Activated CD4-positive, alpha-beta T cell treated with anti-CD3 and anti-CD28 coated beads, Interleukin-10, Interleukin-2, amounts not matched to agents 100 ng/mL and 50 ng/mL, durations not matched to agents 16 hours and 8 hours (primary cell): Measurements from ENCODE around the gene TNIK.
"Not testable (repeated sequence)": the region's sequence is repeated elsewhere in the genome, so short reads cannot be mapped to it uniquely, and the experiment has no call there.

ENCODE experiments used
- DNase-seq: peaks from one replicate; pipeline ENCODE4 v3.0.0-alpha.2; 2020

Gene TNIK

DNA sequence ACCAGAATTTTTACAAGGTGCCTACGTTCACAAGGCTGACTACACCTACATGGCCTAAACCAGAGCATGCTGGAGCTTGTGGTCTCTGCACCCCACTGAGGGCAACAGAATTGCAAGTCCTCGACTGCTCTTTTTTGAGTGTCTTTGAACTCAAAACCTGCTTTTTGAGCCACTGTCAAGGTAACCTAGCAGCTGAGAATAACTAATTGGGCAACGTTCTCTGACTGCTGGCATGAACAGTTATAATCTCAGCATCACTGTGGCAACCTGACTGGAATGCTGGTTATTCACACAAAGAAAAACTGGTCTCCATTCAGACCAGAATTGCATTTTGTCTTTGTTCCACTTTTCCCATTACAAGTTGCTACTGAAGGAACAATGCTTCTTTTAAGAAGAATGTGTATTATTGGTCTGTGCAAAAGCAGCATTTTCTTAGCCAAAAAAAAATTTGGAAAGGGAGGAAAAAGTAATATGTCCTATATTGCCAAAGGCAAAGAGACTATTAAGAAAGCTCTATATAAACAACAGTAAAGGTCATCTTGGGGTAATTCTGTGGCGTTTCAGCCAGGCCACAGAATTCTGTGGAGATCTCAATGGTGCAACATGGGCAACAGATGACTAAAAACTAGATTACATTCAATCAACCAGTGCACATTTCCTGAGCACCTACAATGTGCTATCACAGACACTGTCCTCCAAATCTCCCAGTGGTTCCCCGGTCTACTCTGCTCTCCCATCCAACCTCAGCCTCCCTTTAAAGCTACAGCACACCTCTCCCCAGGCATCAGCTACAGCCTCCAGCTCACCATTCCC lies 76.8 kb downstream of the TNIK start:
- DNase-seq: no peak

DNA sequence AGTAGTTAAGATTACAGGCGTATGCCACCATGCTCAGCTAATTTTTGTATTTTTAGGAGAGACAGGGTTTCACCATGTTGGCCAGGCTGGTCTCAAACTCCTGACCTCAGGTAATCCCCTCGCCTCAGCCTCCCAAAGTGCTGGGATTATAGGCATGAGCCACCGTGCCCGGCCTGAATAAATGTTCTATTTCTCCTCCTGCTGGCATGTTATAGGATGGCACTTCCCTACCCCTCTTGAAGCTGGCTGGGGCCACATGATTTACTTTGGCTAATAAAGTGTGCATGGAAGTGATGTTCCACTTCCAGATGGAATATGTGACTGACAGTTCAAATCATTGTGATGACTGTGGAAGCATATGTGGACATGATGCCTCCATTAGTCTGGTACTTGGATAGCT lies 77.9 kb downstream of the TNIK start:
- not testable (repeated sequence) for DNase-seq

DNA sequence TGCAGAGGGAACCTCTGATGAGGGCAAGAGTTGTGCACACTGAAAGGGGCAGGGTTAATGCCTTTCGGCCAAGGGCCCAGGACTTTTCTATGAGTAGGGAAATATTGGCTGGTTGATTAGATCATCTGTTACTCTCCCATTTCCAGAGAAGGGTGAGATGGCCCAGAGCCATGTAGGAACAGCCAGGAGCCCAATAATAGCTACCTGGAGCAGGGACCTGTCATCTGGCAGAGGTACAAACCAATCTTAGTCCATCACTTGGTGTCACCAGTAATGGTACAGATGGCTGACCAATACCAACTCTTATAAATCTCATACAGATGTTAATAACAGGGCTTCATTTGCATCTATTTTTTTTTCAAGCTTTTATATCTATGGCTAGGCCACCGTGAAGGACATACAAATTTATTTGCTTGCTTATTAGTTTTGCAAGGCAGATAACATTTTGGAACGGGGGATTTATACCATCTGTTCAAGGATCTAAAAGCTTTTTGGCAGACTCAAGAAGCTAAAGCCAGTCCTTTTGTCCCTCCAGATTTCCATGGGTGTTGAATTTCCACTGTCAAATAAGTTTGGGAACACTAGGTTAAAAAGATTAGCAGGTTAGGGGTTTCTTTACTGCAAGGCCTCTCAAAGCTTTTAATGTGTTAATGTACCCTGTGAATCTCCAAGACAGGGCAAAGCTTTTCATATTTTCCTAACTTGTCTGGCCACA lies 79.3 kb downstream of the TNIK start:
- DNase-seq: no peak

DNA sequence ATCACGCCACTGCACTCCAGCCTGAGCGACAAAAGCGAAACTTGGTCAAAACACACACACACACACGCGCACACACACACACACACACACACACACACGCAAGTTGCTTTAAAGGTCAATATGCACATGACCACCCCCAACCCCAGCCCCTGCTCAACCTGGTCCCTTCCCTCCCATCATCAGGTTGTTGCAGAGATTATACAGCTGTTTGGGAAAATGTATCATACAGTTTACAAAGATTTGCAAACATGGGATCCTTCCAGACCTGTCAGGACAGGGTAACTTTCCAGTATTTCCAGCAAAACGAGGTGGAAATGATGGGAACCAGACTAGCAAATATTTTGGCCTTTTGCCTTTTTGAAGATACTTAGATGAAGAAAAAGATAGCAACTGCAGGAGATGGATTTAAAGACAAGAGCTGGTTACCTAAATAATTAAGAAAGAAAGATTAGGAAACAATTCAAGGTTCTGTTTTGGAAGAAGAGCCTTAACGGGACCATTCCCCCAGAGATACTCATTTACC lies 80.2 kb downstream of the TNIK start:
- DNase-seq: no peak

DNA sequence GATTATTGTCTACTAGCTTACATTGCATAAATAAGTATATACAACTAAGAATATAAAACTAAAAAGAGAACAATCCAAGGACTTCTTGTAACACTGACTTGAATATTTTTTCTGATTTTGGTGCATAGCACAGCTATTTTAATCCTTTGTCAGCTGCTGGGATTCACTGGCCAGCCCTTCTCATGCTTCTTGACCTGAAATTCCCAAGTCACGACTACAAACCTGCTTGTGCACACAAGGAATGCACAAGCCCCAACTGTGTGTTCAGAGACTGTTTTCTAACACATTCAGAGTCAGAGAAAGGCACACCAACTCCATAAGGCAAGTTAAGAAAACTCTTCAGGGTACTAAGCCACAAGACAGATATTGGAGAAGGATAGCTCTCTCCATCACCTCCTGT lies 80.9 kb downstream of the TNIK start:
- no peak for DNase-seq

DNA sequence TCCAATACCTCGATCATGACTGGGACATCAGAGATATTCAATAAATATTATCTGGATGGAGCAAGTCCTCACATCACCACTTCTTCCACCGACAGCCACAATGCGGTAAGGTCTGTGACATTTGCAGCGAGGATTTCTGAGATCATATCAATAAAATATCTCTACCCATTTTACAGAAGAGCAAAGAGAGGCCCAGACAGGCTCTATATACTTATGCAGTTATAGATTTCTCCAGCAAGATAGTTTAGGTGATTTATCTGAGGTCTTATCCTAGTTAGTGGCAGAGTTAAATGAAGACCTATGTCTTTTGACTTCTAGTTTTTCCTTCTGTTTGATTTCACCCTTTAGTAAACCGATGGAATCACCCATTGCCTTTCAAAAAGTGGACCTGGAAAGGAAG lies 81.6 kb downstream of the TNIK start:
- DNase-seq: no peak

DNA sequence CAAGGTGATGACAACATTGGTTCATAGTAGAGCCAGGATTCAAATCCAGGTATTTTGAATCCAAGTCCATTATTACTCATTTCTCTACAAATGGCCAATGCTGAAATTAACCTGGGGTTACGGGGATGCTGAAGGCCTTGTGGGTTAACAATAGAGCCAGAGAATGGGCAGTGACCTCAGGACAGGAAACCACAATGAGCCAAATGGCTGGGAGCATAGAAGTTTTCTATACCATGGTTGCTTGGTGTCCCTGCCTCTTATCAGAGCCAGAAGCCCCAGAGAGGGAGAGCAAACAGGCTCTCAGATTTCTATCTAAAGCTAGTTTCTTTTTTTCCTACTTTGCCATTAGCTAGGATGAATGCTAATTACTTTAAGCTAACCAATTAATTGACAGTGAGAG lies 82.3 kb downstream of the TNIK start:
- DNase-seq: no peak

DNA sequence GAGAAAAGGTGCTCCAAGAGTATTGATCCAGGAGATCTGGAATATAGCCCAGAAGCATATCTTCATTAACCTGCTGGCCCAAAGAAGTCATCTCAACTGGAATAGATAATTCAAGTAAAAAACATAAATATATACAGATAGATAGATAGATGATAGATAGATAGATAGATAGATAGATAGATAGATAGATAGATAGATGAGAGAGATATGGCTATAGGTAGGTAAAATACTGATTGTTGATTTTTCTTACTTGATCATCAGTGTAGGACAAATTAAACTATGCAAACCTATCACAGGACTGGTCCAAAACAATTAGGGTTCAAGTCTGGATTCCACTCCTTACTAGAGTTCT lies 83.6 kb downstream of the TNIK start:
- no peak for DNase-seq

DNA sequence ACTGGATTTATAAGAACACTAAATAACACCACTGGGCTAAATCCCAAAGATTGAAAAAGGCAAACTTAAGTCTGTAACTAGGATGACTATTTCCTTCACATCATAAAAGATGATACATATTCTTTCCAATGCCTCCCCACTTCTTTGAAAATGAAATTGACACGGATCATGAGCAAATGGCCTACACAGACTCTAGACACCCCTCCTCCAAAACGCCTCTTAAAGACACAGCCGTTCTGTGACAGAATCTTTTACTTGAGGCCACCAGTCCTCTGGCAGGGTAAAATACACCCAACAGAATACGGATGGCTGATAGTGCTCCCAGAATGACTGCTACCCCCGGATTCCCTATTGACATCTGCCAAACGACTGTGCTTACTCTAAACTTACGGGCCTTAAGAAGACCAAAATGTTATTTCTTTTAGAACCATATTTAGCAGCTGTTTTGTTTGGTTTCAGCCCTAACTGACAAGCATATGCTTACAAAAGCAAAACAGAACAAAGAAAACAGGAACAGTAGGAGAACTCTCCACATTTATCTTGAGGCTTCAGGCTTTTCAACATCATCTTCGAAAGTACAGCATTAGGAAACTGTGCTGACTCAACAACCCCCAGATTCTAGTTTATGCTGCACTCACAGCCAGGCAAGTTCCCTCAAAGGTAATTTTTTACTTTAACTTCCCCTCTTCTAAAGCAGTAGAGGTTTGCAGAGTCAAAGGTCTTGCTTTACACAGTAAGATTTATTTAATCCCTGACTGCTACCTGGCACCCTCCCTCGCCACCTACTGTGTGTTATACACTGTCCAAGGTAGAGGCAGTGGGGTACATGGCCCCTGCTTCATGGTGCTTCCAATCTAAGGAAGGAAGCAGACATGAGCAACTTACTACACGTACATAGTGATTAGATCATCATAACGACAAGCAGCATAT lies 84.3 kb downstream of the TNIK start:
- no peak for DNase-seq

DNA sequence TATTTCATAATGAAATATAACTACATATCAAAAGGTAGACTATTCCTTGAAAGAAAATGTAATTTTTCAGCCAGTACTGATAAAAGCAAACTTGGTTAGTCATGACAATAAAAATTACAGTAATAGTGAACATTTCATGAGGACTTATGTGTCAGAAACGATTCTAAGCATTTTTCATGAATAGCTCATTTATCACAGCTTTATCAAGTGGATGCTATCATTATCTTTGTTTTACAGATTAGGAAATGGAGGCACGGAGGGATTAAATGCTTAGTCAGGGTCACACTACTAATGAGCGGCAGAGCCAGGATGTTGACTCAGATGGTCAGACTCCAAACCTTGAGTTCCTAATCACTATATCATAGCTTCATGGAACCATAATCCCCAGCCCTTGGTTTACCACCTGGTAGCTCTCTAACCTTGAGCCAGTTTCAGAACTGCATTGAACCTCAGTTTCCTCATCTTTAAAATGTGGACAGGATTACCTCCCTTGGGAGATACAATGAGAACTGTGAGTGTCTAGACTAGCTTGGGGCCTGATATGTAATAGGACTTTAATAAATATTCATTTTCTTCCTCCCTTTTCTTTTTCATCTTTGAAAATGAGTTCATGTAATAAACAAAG lies 85.4 kb downstream of the TNIK start:
- DNase-seq: no peak

DNA sequence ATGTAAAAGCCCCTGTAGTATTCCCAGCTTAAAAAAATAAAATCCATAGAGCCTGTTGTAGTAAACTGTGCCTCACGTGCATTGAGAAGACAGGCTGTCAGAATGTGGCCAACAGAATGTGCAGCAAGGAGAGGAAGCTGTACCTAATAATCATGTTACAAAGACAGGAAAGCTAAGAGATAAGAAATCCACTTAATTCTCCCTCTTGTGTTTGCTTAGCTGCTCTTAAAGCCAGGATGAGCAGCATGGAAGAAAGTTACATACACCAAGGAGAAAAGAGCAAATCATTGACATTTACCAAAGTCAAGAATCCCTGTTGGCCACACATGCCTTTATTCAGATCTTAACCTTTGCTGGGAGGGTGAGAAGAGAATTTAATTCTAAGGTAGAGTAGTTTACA lies 85.9 kb downstream of the TNIK start:
- no peak for DNase-seq

DNA sequence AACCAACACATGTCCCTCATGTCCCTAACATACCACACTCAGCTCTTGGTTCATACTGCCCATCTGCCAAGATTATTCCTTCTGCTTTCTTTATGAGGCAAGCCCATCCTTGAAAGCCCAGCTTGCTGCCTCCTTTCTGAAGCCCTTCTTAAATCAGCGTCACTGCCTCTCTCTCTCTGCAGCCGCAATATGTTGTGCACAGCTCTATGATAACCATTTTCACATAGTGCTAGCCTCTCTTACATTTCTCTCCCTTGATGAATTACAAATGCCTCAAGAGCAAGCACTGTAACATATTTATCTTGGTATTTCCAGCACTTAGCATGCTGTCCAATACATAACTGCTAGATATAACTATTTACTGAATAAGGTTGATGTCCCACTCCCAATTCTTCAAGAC lies 86.5 kb downstream of the TNIK start:
- DNase-seq: no peak

DNA sequence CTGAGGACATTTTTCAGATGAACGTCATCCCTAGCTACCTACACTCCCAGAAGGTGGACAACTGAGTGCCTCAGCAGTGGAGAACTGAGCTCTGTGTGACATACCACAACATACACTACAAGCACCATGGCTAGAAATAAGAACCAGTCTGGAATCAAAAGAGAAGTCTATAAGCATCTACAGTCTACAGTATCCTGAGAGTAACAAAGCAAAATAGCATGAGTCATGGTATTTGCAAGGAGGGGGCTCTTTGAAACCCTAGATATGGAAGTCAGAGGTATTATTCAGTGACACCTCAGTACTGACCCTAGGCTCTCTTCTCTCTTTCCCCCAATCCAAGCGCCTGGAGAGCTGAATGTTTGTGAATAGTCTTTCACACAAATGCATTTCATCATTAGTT lies 87.5 kb downstream of the TNIK start:
- no peak for DNase-seq

DNA sequence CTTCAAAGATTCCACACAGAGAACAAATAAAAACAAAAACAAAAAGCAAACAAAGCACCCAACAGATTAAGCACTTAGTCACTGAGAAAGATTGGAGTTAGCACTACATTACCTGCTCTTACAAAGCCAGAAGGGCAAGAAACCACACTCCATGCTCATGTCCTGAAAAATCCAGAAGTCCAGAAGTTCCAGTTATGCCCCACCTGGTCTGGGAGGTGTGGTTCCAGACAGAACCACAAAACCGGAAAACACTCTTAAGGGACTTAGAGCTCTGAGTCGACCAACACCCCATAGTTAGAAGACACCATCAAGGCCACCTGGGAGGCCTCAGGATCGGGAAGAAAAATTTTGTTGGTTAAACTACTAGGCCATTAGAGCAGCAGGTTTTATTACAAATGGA lies 88.9 kb downstream of the TNIK start:
- no peak for DNase-seq

DNA sequence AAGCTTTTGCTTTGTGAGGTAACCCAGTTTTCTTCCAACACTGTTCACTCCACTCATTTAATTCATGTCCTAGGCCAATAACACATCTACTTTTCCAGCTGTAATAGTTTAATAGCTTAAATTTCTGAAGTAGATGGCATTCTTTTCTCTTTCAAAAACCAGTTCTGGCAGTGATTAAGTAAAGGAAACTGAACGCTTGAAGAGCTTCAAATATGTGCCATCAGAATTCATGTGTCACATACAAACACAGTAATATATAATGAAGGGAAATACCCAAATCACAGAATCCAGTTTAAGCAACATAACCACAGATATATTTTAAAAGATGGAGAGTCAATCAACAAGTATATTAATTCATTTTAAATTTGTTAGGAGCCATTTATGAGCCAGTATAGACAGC lies 91.0 kb downstream of the TNIK start:
- no peak for DNase-seq

DNA sequence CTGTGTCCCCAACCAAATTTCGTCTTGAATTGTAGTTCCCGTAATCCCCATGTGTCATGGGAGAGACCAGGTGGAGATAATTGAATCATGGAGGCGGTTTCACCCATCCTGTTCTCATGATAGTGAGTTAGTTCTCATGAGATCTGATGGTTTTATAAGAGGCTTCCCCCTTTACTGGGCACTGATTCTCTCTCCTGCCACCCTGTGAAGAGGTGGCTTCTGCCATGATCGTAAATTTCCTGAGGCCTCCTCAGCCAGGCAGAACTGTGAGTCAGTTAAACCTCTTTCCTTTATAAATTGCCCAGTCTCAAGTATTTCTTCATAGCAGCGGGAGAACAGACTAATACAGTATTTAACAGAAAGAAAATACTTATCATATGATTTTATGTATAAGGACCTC lies 93.5 kb downstream of the TNIK start:
- DNase-seq: not testable (repeated sequence)

DNA sequence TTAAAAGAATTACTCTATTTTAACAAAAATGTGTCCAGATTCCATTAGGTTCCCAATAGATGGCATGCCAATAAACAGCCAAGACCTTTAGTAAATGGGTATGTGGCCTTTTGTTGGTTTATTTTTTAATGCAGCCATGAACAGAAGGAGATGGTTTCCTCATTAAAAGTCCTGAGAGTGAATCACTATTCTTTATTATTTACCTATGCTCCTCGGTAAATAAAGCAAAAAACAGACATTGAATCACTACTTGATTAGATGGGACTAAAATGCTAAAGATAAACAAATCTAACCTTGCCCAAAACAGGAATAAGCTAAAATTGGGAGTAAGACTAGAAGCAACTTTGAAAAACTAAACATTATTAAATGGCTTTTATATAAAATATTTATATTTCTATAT lies 94.2 kb downstream of the TNIK start:
- DNase-seq: no peak

DNA sequence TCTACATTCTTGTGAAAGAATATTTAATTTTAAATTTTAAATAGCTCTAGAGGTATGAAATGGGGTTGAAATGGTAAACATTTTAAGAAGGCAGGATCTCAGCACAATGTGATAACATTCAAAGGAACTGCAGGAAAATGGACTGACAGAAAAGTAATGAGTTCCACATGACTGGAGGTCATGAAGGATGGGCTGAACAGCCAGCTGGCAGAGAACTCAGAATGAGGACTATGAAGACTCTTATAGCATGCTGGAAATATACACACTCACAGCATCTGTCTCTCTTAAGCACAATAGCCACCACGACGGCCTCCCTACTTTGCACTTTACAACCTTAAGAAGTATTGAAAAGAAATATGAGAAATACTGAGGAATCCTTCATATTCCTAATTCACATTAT lies 94.7 kb downstream of the TNIK start:
- DNase-seq: no peak

DNA sequence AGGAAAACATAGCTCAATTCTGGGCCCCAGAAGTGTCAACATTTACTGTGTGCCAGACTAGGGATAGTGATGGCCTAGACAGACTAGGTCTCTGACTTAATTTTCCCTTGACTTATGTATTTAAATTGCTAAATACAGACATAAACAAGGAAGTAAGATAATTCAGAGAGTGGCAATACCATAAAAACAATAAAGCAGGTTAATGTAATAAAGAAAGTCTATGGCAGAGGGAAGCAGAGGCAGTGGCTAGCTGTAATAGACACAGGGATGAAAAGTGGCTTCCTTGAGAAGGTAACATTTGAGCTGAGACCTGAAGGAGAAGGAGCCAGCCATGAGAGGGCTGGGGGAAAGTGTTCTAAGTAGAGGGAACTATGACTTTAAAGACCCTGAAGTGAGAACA lies 95.7 kb downstream of the TNIK start:
- DNase-seq: no peak

DNA sequence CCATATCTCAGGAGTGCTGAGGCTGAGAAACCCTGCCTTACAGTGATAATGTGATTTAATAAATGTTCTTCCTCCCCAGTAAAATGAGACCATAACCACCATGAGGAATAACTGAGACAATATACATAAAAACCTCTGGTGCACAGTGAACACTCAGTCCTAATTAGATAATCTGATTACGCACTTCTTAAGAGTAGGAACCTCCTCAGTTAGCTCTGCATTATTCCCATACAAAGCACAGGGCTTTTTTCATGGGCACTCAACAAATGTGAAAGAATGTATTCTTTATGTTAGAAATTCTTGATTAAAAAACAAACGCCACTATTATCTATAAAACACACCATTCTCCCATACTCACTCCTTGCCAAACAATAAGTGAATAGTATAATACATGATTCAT lies 97.0 kb downstream of the TNIK start:
- no peak for DNase-seq

DNA sequence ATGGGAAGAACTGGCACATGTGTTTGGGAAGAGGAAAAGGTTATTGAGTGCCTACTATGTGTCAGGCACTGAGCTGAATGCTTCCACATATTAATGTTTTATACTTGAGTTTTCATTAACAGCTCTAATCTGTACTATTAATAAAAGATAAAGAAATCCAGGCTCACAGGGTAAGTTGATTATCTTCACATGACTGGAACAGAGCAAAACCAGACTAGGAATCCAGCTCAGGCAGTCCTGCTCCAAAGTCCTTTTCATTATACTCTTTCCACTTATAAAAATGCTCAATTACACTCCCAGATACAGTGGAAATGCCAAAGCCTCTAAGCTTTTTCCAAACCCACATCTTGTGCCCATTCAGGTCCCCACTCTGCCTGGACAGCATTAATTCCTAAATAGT lies 97.6 kb downstream of the TNIK start:
- DNase-seq: no peak

DNA sequence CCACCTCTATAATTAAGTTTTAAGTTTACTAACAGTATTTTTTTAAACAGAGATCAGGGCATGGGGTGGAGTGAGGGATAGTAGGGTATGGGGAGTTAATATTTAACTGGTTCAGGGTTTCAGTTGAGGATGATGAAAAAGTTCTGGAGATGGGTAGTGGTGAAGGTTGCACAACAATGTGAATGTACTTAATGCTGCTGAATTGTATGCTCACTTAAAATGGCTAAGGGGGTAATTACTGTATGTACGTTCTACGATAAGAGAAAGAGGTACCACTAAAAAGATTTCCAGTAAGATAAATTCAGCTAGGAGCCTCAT lies 101.4 kb downstream of the TNIK start:
- no peak for DNase-seq

DNA sequence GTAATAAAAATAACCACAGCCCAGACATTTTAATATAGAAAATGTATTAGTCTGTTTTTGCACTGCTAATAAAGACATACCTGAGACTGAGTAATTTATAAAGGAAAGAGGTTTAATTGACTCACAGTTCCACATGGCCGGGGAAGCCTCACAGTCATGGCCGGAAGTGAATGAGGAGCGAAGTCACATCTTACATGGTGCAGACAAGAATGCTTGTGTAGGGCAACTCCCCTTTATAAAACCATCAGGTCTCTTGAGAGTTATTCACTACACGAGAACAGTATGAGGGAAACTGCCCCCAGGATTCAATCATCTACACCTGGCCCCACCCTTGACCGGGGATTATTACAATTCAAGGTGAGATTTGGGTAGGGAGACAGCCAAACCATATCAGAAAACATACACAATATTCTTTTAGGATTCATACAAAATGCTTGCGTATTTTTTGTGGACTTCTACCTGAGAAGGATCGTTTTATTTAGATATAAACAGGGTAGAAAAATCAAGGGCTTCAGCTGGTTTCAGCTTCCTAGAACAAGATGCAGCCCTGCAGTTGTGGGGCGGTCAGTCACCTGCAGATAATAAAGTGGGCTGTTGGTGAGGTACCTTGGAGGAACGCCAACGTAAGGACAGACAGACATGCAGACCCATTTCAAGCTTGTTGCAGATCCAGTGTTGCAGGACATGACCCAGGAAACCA lies 101.9 kb downstream of the TNIK start:
- no peak for DNase-seq
